Skin of body (tissue), 2 donors: ENCODE measurements around the gene RPS6KA6. TPM values are rescaled to one million over a fixed set of nuclear protein-coding genes. Genes with fewer than 3 reads are reported as not detected.

Experiments
- DNase-seq: peaks from one replicate; lab custom pipeline; 2025; lab: John Stamatoyannopoulos, UW
- total RNA-seq: library from RNA; depleted of rRNA; stranded (reverse); fragments of >200 nt; gene quantifications from one replicate; pipeline ENCODE4 v1.2.3, GENCODE V29; 2014

Gene RPS6KA6
- total RNA-seq: 6.5 TPM

- no peak for DNase-seq
Measured at GRCh38 chrX:84187533-84188319, at the start of gene RPS6KA6. Gene RPS6KA6 (minus strand): TSS chrX:84188199. CDS start chrX:84187899, 300 bp downstream.

GRCh38 chrX:84224741-84225140 lies 36.7 kb upstream of the RPS6KA6 start:
- no peak for DNase-seq

- DNase-seq: no peak
Measured at GRCh38 chrX:84223261-84223660, 35.3 kb upstream of the RPS6KA6 start.

- DNase-seq: no peak
Measured at GRCh38 chrX:84221181-84221580, 33.2 kb upstream of the RPS6KA6 start.

- DNase-seq: no peak
Measured at GRCh38 chrX:84219551-84219950, 31.6 kb upstream of the RPS6KA6 start.

- no peak for DNase-seq
Measured at GRCh38 chrX:84218726-84219125, 30.7 kb upstream of the RPS6KA6 start.

- no peak for DNase-seq
Measured at GRCh38 chrX:84216881-84217280, 28.9 kb upstream of the RPS6KA6 start.

GRCh38 chrX:84216406-84216805 lies 28.4 kb upstream of the RPS6KA6 start:
- DNase-seq: no peak

- DNase-seq: no peak
Measured at GRCh38 chrX:84205276-84205675, 17.3 kb upstream of the RPS6KA6 start.

GRCh38 chrX:84199688-84200087 lies 11.7 kb upstream of the RPS6KA6 start:
- DNase-seq: no peak

- no peak for DNase-seq
Measured at GRCh38 chrX:84197550-84197949, 9.6 kb upstream of the RPS6KA6 start.

- DNase-seq: no peak
Measured at GRCh38 chrX:84192006-84192405, 4.0 kb upstream of the RPS6KA6 start.

- no peak for DNase-seq
Measured at GRCh38 chrX:84189125-84189524, 1.1 kb upstream of the RPS6KA6 start.

GRCh38 chrX:84188320-84188834 lies 378 bp upstream of the RPS6KA6 start:
- DNase-seq: peak; percentile 23

GRCh38 chrX:84186603-84187532 lies 1.1 kb downstream of the RPS6KA6 start:
- no peak for DNase-seq

- DNase-seq: no peak
Measured at GRCh38 chrX:84182516-84182915, 5.5 kb downstream of the RPS6KA6 start.

- DNase-seq: no peak
Measured at GRCh38 chrX:84175958-84176357, 12.0 kb downstream of the RPS6KA6 start.

GRCh38 chrX:84175274-84175673 lies 12.7 kb downstream of the RPS6KA6 start:
- DNase-seq: no peak

GRCh38 chrX:84174348-84174747 lies 13.7 kb downstream of the RPS6KA6 start:
- DNase-seq: no peak

- no peak for DNase-seq
Measured at GRCh38 chrX:84170931-84171330, 17.1 kb downstream of the RPS6KA6 start.

- DNase-seq: no peak
Measured at GRCh38 chrX:84168574-84168973, 19.4 kb downstream of the RPS6KA6 start.

GRCh38 chrX:84168095-84168494 lies 19.9 kb downstream of the RPS6KA6 start:
- no peak for DNase-seq
